GDM1 (cell line): Measurements from ENCODE around the gene CXCL16.
A peak's percentile ranks its signal among the peaks of the same experiment; 100 is the strongest.

Experiments
- DNase-seq: peaks from one replicate; lab custom pipeline; 2025; lab: John Stamatoyannopoulos, UW

Gene CXCL16

DNA sequence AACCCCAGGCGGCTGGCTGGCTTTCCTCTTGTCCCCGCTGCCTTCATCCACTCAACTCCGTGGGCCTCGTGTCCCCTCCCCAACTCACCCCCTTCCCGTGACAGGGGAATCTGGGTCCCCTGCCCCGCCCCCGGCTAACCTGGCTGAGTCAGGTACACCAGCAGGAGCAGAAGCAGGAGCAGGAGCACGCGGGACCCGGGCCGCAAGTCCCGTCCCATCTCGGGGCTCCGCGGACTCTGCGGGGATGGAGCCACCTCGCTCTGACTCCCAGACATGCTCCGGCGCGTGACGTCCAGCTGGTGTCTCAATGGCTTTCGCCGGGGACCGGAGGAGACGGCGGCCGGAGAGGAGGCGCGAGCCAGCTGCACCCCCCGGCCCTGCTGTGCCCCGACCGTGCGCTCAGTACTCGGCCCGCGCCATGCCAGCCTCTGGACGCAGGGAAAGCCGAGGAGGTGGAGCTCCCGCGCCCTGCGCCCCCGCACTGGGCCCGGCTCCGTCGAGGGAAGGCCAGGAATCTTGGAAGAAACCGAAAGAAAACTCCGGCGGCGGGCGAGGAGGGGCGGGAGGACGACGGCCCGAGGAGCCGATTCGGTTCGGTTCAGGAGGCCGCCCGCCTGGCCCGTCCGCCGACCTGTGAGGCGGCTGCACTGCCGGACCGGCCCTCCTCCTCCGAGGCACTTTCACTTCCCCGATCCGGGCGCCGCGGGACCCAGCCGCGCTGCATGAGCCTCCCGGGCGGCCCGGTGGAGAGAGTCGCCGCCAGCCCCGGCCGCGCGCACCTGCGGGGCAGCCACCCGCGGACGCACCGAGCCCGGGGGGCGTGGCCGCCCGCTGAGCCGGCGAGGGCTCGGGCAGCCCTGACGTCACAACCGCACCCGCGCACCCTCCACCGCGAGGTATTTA, at the start of gene CXCL16, which contains the start of gene ZMYND15:
CXCL16 (minus strand) TSS at position 807 of the 903 bp plus-strand sequence; CDS start at position 218, 589 bp downstream.
ZMYND15 (plus strand) TSS at position 712 of the 903 bp plus-strand sequence. CDS start 716 bp downstream, outside the sequence.
- no peak for DNase-seq

GRCh38 chr17:4788807-4789700, 49.3 kb upstream of the CXCL16 start, which contains the start of gene GLTPD2:
Gene GLTPD2 (plus strand): TSS chr17:4788964. CDS start chr17:4789012, 48 bp downstream.
- DNase-seq: no peak

DNA sequence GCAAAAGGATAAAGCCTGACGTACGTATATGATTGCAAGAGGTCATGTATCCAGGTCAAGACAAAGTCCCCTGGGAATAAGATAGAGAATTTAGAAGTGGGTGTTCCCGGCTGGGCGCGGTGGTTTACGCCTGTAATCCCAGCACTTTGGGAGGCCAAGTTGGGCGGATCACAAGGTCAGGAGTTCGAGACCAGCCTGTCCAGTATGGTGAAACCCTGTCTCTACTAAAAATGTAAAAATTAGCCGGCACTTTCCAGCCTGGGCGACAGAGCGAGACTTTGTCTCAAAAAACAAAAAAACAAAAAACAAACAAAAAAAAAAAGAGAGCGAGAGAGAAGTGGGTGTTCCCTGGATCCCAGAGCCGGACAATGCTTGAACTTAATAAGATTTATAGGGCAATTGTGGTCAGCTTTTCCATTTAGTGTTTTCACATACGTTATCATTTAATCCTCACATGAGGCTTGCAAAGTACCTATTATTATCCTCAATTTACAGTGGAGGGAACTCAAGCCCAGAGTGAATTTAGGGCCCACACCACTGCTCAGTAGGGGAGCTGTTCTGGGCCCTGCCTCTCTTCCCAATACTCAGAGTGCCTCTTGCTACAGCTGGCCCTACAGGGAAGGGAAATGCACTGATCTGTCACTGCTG, 48.6 kb upstream of the CXCL16 start:
- no peak for DNase-seq

DNA sequence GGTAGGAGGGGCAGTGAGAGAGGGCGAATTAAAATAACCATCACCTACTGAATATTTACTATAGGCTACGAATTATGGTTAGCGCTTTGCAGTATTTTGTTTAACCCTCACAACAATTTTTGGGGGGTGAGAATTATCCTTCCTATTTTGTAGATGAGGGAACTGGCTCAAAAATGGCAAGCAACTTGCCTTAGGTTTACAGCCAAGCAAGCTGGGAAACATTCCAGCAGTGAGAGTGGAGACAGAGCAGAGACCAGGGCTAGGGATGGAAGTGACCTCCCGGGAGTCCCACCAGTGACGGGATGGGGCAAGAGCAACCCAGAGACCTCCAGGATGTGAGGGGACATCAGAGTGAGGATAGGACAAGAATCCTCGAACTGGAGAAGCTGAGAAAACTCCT, 46.8 kb upstream of the CXCL16 start:
- no peak for DNase-seq

DNA sequence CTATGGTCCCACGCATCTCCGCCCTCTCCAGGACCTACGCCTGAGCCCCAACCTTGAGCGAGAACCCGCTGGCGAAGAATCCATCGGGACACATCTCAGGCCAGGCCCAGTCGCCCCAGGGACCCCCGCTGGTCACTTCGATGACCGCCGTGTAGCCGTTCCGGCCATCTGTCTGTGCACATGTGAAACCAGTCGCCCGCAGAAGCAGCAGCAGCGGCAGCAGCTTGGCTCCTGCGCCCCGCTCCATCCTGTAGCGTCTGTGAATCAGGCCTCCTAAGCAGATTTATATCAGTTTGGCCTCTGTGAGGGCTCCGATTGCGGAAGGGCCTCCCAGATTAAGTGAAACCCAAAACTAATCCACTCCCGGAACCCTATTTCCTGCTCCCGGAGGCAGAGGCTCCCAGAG, 46.4 kb upstream of the CXCL16 start, which contains the start of gene VMO1:
VMO1 (minus strand) TSS at position 259 of the 406 bp plus-strand sequence; CDS start at position 247, 12 bp downstream.
- no peak for DNase-seq

DNA sequence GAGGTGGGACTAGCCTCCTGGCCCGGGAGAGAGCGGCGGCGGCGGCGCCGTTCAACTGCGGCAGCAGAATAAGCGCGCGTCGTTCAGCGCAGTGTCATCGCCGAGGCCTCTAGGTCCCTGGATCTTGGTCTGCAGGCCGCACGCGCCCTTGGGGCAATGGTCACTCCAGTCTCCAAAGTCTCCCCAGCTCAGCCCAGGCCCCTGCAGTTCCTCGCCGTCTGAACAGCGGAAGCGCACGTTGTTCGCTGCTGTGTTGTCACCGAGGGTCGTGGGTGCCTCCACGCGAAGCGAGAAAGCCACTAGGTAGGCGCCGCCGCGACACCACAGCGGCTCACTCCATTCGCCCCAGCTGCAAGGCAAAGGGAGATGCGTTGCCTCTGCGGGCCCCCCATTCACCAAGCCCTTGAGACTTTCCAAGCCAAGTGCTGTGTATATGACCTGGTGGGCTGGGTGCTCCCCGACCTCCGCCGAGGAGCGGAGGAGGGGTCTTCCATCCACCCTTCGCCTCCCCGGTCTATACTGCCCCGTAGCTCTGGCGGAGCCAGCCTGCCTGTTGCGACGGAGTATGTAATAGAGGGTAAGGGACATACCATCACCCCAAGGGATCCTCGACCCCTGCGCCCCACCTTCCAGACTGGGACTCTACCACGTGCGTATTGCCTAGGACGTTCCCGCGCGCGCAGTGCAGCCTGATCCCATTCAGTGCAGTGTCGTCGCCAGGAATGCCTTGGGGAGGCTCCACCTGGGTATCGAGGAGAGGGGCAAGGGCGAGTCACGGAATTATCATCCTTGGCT, 45.8 kb upstream of the CXCL16 start:
- DNase-seq: no peak

DNA sequence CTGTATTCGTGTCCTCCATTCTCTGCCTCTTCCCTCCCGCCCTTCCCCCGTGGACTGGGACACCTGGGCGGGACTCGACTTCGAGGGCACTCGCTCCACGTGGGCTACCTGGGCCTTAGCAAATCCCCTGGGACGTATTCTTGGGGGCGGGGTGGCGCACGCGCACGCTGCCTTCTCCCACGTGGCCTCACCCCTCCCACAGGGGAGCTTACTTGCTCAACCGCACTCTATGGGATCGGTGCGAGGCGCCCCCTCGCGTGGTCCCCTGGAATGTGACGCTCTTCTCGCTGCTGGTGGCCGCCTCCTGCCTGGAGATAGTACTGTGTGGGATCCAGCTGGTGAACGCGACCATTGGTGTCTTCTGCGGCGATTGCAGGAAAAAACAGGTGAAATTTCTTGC, 42.9 kb upstream of the CXCL16 start:
- DNase-seq: no peak

DNA sequence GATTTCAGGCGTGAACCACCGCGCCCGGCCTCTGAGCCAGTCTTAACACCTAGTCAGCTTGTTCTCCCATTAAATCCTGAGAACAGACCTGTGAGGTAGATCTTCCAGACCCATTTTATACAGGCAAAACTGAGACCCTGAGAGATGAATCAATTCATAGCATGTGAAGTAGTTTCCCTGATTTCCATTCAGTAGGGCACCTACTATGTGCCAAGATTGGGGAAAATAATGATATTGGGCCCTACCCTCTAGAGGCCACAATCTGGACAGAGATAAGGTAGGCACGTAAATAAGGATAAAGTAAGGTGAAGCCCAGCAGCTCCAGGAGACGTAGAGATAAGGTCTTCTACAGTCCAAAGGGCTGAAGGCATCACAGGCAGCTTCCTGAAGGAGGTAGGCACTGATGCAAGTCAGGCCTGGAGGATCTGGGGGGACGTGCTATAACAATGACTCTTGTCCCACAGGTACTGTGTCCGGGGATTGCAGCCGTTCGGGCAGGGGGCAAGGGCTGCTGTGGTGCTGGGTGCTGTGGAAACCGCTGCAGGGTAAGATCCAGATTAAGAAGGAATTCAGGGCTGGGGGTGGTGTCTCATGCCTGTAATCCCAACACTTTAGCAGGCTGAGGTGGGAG, 40.7 kb upstream of the CXCL16 start:
- no peak for DNase-seq

DNA sequence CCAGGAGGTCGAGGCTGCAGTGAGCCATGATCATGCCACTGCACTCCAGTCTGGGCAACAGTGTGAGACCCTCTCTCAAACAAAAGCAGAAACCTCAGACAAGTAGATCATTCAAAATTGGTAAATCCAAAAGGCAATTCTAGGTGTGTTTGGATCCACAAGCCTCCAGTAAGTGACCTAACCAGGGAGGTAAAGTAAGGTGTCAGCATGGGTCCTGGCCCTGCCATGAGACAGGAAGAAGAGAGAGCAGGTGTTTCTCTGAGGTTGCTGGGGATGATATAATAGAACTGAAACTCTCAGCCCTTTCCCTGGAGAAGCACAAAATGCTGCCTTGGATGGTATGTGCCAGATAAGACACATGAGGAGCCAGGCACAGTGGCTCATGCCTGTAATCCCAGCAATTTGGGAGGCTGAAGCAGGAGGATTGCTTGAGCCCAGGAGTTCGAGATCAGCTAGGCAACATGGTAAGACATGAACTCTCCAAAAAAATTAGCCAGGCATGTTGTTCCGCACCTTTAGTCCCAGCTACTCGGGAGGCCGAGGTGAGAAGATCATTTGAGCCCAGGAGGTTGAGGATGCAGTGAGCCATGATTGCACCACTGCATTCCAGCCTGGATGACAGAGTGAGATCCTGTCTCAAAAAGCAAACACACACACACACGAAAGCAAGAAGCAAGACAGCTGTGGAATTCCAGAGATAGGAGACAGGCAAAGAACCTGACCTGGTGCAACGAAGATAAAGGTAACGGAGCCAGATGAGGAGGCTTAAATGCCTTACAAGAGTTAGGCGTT, 38.4 kb upstream of the CXCL16 start:
- no peak for DNase-seq

GRCh38 chr17:4772235-4772613, 32.5 kb upstream of the CXCL16 start:
- no peak for DNase-seq

- no peak for DNase-seq
Observed at GRCh38 chr17:4771519-4772234, 31.9 kb upstream of the CXCL16 start, which contains the start of gene TM4SF5. Gene TM4SF5 (plus strand): TSS chr17:4771886. CDS start chr17:4771923, 37 bp downstream.

GRCh38 chr17:4769628-4770027, 29.9 kb upstream of the CXCL16 start:
- DNase-seq: no peak

DNA sequence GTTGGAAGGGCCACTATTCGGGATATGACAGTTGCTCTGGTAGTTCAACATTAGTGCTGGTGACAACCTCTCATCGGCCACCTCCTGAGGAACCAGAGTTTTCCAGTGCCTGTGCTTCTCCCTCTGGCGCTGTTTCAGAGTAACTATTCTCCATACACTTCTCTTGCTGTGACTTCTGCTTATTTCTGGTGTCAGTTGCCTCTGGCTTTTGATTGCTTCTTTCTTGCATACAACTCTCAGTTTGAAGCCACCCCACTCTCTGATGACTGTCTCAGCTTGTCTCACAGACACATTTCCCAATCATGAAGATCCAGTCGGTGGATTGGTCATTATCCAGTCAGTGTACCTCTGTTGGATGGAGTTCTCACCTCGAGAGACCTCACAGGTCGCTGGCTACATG, 28.6 kb upstream of the CXCL16 start:
- no peak for DNase-seq

DNA sequence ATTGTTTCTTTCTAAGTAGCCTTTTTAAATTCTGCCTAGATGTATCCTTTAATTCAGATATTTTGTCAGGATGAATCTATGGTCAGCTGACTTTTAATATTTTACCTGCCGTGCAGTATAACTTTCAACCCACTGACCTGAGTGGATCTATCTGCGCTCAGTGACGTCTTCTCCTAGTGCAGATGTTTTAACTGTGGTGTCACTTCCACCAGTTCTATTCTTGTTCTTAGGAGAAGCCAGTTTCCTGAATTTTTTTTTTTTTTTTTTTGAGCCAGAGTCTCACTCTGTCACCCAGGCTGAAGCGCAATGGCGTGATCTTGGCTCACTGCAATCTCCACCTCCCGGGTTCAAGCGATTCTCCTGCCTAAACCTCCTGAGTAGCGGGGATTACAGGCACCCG, 27.0 kb upstream of the CXCL16 start:
- DNase-seq: no peak

GRCh38 chr17:4766201-4766600, 26.5 kb upstream of the CXCL16 start:
- DNase-seq: no peak

GRCh38 chr17:4764595-4764994, 24.9 kb upstream of the CXCL16 start:
- peak; percentile 37 for DNase-seq

DNA sequence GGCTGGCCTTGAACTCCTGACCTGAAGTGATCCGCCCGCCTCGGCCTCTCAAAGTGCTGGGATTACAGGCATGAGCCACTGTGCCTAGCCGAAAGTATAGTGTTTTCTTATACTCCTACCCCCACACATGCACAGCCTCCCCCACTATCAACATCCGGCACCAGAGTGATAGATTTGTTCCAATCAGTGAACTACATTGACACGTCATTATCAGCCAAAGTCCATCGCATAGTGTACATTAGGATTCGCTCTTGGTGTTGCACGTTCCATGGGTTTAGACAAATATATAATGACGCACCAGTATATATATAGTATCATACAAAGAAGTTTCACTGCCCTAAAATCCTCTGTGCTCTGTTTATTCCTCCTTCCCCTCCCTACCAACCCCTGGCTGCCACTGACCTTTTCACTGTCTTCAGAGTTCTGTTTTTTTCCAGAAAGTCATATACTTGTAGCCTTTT, 20.1 kb upstream of the CXCL16 start:
- no peak for DNase-seq

DNA sequence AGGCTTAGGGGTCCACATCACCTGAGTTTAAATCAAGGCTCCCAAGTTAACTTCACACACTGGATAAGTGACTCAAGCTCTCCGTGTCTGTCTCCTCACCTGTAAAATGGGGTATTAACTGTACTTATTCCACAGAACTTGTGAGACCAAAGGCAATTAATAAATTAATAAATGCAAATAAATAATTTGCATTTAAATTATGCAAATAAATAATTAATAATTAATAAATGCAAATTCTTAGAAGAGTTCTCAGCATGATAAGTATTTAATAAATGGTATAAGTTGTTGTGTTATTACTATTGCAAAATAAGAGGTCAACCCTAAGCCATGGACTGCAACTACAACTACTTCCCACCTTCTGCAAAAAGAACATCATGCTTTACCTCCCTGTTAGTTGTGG, 13.7 kb upstream of the CXCL16 start:
- DNase-seq: no peak

DNA sequence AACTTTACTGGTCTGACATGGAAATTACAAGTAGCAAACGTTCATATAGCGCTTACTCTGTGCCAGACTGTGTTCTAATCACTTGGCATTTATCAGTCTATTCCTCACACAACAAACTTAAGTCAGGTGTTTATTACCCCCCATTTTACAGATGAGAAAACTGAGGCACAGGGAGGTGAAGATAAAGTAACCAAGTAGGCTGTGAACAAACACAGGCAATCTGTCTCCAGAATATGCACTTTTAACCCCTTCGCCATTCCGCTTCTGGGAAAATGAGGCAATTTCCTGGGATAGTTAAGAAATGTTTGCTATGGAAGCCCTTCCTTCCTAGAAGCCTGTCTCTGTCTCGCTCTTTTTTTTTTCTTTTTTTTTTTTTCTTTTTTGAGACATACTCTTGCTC, 12.2 kb upstream of the CXCL16 start:
- no peak for DNase-seq
